Liver (tissue), 9 donors: ENCODE results near the gene SLC16A10. TPM values are rescaled to one million over a fixed set of nuclear protein-coding genes. Genes with fewer than 3 reads are reported as not detected.

Experiments used
- DNase-seq: peaks from one replicate; pipeline ENCODE4 v3.0.0-alpha.2; 2017; ENCODE audit warnings: low spot score
- H3K27ac ChIP-seq, 2 donors: one replicate each; pipeline ENCODE4 v1.7.0; 2013; ENCODE audit warnings: inconsistent platforms in 2 of 2, low read length in 2 of 2, control low read depth in 1 of 2, low read depth in 1 of 2, mild to moderate bottlenecking in 1 of 2
- H3K27me3 ChIP-seq, 4 donors: one replicate each; pipeline versions ENCODE4 v1.6.1 to v1.7.0; 2013; ENCODE audit warnings: low read length in 3 of 4, inconsistent platforms in 1 of 4, mild to moderate bottlenecking in 1 of 4, moderate library complexity in 1 of 4; ENCODE audit not compliant: control insufficient read depth in 4 of 4, insufficient read depth in 4 of 4
- H3K36me3 ChIP-seq, 4 donors: one replicate each; pipeline versions ENCODE4 v1.6.1 to v1.7.0; 2013; ENCODE audit warnings: low read length in 3 of 4, mild to moderate bottlenecking in 3 of 4, low read depth in 1 of 4, moderate library complexity in 1 of 4; ENCODE audit not compliant: control insufficient read depth in 4 of 4, insufficient read depth in 3 of 4
- H3K4me1 ChIP-seq, 4 donors: one replicate each; pipeline versions ENCODE4 v1.6.1 to v1.7.0; 2013; ENCODE audit warnings: low read length in 3 of 4, mild to moderate bottlenecking in 3 of 4, moderate library complexity in 1 of 4; ENCODE audit not compliant: control insufficient read depth in 4 of 4, insufficient read depth in 4 of 4
- H3K4me3 ChIP-seq, 3 donors: one replicate each; pipeline versions ENCODE4 v1.6.1 to v1.7.0; 2013; ENCODE audit warnings: low read length in 3 of 3, control low read depth in 1 of 3, low read depth in 1 of 3, mild to moderate bottlenecking in 1 of 3
- H3K9ac ChIP-seq, 2 donors: one replicate each; pipeline ENCODE4 v1.7.0; 2013; ENCODE audit warnings: low read length in 2 of 2, mild to moderate bottlenecking in 2 of 2, moderate library complexity in 2 of 2, control low read depth in 1 of 2, low read depth in 1 of 2
- H3K9me3 ChIP-seq, 4 donors: one replicate each; pipeline versions ENCODE4 v1.6.1 to v1.7.0; 2013; ENCODE audit warnings: low read length in 3 of 4; ENCODE audit not compliant: control insufficient read depth in 4 of 4
- ATF3 ChIP-seq: IDR thresholded peaks from 2 replicates; pipeline ENCODE4 v1.6.1; 2016; ENCODE audit warnings: antibody characterized with exemption
- EGR1 ChIP-seq, 2 donors: IDR thresholded peaks; 2 replicates each; pipeline ENCODE4 v1.6.1; 2016 to 2018; ENCODE audit warnings: antibody characterized with exemption in 2 of 2, low read depth in 2 of 2
- FOXA1 ChIP-seq: IDR thresholded peaks from 2 replicates; pipeline ENCODE4 v1.6.1; 2016; ENCODE audit warnings: antibody characterized with exemption
- GABPA ChIP-seq, 2 donors: IDR thresholded peaks in 1 of 2; conservative IDR thresholded peaks in 1 of 2; 2 replicates each; pipeline ENCODE4 v1.6.1; 2016; ENCODE audit warnings: antibody characterized with exemption in 2 of 2, mild to moderate bottlenecking in 1 of 2, moderate library complexity in 1 of 2
- HNF4A ChIP-seq, 2 donors: conservative IDR thresholded peaks; 2 replicates each; pipeline ENCODE4 v1.6.1; 2016; ENCODE audit warnings: antibody characterized with exemption in 2 of 2, mild to moderate bottlenecking in 2 of 2
- HNF4G ChIP-seq: IDR thresholded peaks from 2 replicates; pipeline ENCODE4 v1.6.1; 2016; ENCODE audit warnings: antibody characterized with exemption
- JUND ChIP-seq, 2 donors: IDR thresholded peaks; 2 replicates each; pipeline ENCODE4 v1.6.1; 2016; ENCODE audit warnings: antibody characterized with exemption in 2 of 2
- NR2F2 ChIP-seq: IDR thresholded peaks from 2 replicates; pipeline ENCODE4 v1.6.1; 2016; ENCODE audit warnings: antibody characterized with exemption
- RAD21 ChIP-seq, 2 donors: IDR thresholded peaks; 2 replicates each; pipeline ENCODE4 v1.6.1; 2016; ENCODE audit warnings: antibody characterized with exemption in 2 of 2, mild to moderate bottlenecking in 2 of 2
- REST ChIP-seq: IDR thresholded peaks from 2 replicates; pipeline ENCODE4 v1.6.1; 2016; ENCODE audit warnings: antibody characterized with exemption, mild to moderate bottlenecking
- RXRA ChIP-seq, 2 donors: IDR thresholded peaks; 2 replicates each; pipeline ENCODE4 v1.6.1; 2017 to 2018; ENCODE audit warnings: antibody characterized with exemption in 2 of 2, mild to moderate bottlenecking in 1 of 2
- SP1 ChIP-seq: IDR thresholded peaks from 2 replicates; pipeline ENCODE4 v1.6.1; 2018; ENCODE audit warnings: antibody characterized with exemption, mild to moderate bottlenecking
- TAF1 ChIP-seq: conservative IDR thresholded peaks from 2 replicates; pipeline ENCODE4 v1.6.1; 2016; ENCODE audit warnings: antibody characterized with exemption, mild to moderate bottlenecking
- WGBS: extraction: QIAGEN DNeasy Blood & Tissue Kit; methylation state at CpG from one replicate; pipeline ENCODE4 v1.1.7; 2013; 5-methylcytosine and 5-hydroxymethylcytosine counted together
- polyA plus RNA-seq, 2 donors: library from polyadenylated mRNA; stranded (reverse) in 1 of 2; unstranded in 1 of 2; fragments of 200-250 nt in 1 of 2; fragments of >200 nt in 1 of 2; fragmentation: Nextera tagmentation in 1 of 2; extraction: Ambion mirVana in 1 of 2; gene quantifications; one replicate each; pipeline versions ENCODE4 v1.2.1 to v1.2.3, GENCODE V29; 2013 to 2015
- total RNA-seq, 2 donors: library from RNA; depleted of rRNA; stranded (reverse); fragments of >200 nt; gene quantifications; one replicate each; pipeline ENCODE4 v1.2.3, GENCODE V29; 2014
- TF ChIP-seq, protein P1 (sequence below): IDR thresholded peaks from 2 replicates; pipeline ENCODE4 v1.6.1; 2016; ENCODE audit warnings: antibody characterized with exemption
- TF ChIP-seq, protein P2 (sequence below): fragments of 150-350 bp; IDR thresholded peaks from 2 replicates; pipeline ENCODE4 v1.5.1; 2017; ENCODE audit warnings: improper control_type of control experiment, low read depth, low read length; ENCODE audit not compliant: missing input control
- TF ChIP-seq, protein P3 (sequence below): IDR thresholded peaks from 2 replicates; pipeline ENCODE4 v1.6.1; 2016; ENCODE audit warnings: antibody characterized with exemption
- donor health status: healthy.
- donor health status: healthy.
- donor health status: healthy.
- donor health status: healthy.
- donor health status: healthy.

The SLC16A10 gene
- total and polyA plus RNA-seq, 4 donors: 1.8 to 16.7 (median 8.4) TPM

- Histone ChIP-seq H3K4me3 (peak overlapping the region in 2 of 3 donors; percentile 17 to 25), H3K27ac (peak overlapping the region; percentile 46 to 60), H3K4me1 (peaks cover 0 to 33% (median 18%) of the 10 kb centered on the region in 4 donors), H3K9ac (peak overlapping the region in 1 of 2 donors; percentile 5), H3K36me3 (no peaks in the 10 kb centered on the region), H3K27me3 (no peaks in the 10 kb centered on the region), H3K9me3 (no peaks in the 10 kb centered on the region)
- WGBS: 47% methylated on average over 6 of the region's 6 CpGs
- DNase-seq: no peak
- no peak for TF ChIP-seq FOXA1
- no peak for TF ChIP-seq RXRA (IDR thresholded peaks at IDR 0.05)
- no peak for TF ChIP-seq EGR1 (IDR thresholded peaks at IDR 0.05; ENCODE audit: low read depth in 2 of 2)
- TF ChIP-seq HNF4G: no peak
- TF ChIP-seq SP1: no peak
- no peak for TF ChIP-seq GABPA (IDR thresholded peaks at IDR 0.05 in 1 of 2, conservative IDR thresholded peaks at IDR 0.05 in 1 of 2)
- TF ChIP-seq, protein P1, sequence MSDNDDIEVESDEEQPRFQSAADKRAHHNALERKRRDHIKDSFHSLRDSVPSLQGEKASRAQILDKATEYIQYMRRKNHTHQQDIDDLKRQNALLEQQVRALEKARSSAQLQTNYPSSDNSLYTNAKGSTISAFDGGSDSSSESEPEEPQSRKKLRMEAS: no peak
- TF ChIP-seq REST: no peak
- TF ChIP-seq TAF1: no peak
- no peak for TF ChIP-seq NR2F2
- TF ChIP-seq, protein P2, sequence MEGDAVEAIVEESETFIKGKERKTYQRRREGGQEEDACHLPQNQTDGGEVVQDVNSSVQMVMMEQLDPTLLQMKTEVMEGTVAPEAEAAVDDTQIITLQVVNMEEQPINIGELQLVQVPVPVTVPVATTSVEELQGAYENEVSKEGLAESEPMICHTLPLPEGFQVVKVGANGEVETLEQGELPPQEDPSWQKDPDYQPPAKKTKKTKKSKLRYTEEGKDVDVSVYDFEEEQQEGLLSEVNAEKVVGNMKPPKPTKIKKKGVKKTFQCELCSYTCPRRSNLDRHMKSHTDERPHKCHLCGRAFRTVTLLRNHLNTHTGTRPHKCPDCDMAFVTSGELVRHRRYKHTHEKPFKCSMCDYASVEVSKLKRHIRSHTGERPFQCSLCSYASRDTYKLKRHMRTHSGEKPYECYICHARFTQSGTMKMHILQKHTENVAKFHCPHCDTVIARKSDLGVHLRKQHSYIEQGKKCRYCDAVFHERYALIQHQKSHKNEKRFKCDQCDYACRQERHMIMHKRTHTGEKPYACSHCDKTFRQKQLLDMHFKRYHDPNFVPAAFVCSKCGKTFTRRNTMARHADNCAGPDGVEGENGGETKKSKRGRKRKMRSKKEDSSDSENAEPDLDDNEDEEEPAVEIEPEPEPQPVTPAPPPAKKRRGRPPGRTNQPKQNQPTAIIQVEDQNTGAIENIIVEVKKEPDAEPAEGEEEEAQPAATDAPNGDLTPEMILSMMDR: no peak
- TF ChIP-seq HNF4A (conservative IDR thresholded peaks at IDR 0.05): no peak
- no peak for TF ChIP-seq ATF3
- TF ChIP-seq, protein P3, sequence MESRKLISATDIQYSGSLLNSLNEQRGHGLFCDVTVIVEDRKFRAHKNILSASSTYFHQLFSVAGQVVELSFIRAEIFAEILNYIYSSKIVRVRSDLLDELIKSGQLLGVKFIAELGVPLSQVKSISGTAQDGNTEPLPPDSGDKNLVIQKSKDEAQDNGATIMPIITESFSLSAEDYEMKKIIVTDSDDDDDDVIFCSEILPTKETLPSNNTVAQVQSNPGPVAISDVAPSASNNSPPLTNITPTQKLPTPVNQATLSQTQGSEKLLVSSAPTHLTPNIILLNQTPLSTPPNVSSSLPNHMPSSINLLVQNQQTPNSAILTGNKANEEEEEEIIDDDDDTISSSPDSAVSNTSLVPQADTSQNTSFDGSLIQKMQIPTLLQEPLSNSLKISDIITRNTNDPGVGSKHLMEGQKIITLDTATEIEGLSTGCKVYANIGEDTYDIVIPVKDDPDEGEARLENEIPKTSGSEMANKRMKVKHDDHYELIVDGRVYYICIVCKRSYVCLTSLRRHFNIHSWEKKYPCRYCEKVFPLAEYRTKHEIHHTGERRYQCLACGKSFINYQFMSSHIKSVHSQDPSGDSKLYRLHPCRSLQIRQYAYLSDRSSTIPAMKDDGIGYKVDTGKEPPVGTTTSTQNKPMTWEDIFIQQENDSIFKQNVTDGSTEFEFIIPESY: no peak
- no peak for TF ChIP-seq JUND (IDR thresholded peaks at IDR 0.05)
- TF ChIP-seq RAD21 (IDR thresholded peaks at IDR 0.05): no peak
Observed at GRCh38 chr6:111177131-111177530, 89.8 kb downstream of the SLC16A10 start.
